HepG2 (cell line): ENCODE data around the gene CMAS. TPM values are rescaled to one million over a fixed set of nuclear protein-coding genes. Genes with fewer than 3 reads are reported as not detected.
A peak's percentile ranks its signal among the peaks of the same experiment; 100 is the strongest.

Experiments used
- CCAR2 ChIP-seq: fragments of 200-400 bp; formaldehyde crosslinking; optimal IDR thresholded peaks from 2 replicates; pipeline ENCODE3; 2018; ENCODE audit warnings: low read depth, mild to moderate bottlenecking, low read length, moderate library complexity
- GMEB2 ChIP-seq: IDR thresholded peaks from 2 replicates; pipeline ENCODE4 v1.6.1; 2016; ENCODE audit warnings: missing biosample characterization, missing genetic modification reagents, low read depth
- KDM4B ChIP-seq: sonication (generic); formaldehyde crosslinking; IDR thresholded peaks from 2 replicates; pipeline ENCODE4 v1.4.0; 2020; ENCODE audit warnings: missing genetic modification reagents
- NFYB ChIP-seq: sonication (generic); formaldehyde crosslinking; IDR thresholded peaks from 2 replicates; pipeline ENCODE4 v1.4.0; 2020; ENCODE audit warnings: missing genetic modification reagents
- PAXIP1 ChIP-seq: sonication (generic); formaldehyde crosslinking; conservative IDR thresholded peaks from 2 replicates; pipeline ENCODE4 v1.4.0; 2020; ENCODE audit warnings: mild to moderate bottlenecking, missing genetic modification reagents, moderate library complexity
- POGK ChIP-seq: sonication (generic); formaldehyde crosslinking; conservative IDR thresholded peaks from 2 replicates; pipeline ENCODE4 v1.8.0; 2022; ENCODE audit warnings: mild to moderate bottlenecking, moderate library complexity, missing genetic modification reagents
- TEAD2 ChIP-seq: sonication (generic); formaldehyde crosslinking; IDR thresholded peaks from 2 replicates; pipeline ENCODE4 v1.9.0; 2021; ENCODE audit warnings: missing genetic modification reagents
- TGIF2 ChIP-seq: IDR thresholded peaks from 2 replicates; pipeline ENCODE4 v1.6.1; 2016; ENCODE audit warnings: control low read depth, missing compliant biosample characterization
- THAP9 ChIP-seq: sonication (generic); formaldehyde crosslinking; IDR thresholded peaks from 2 replicates; pipeline ENCODE4; 2020; ENCODE audit warnings: missing genetic modification reagents, mild to moderate bottlenecking, borderline replicate concordance
- ZKSCAN5 ChIP-seq: sonication (generic); formaldehyde crosslinking; IDR thresholded peaks from 2 replicates; pipeline ENCODE4 v1.5.1; 2020; ENCODE audit warnings: mild to moderate bottlenecking, missing genetic modification reagents
- ZNF234 ChIP-seq: sonication (generic); formaldehyde crosslinking; conservative IDR thresholded peaks from 2 replicates; pipeline ENCODE4 v1.5.1; 2020; ENCODE audit warnings: mild to moderate bottlenecking, missing genetic modification reagents
- ZNF317 ChIP-seq: sonication (generic); formaldehyde crosslinking; IDR thresholded peaks from 2 replicates; pipeline ENCODE4 v1.5.0; 2020; ENCODE audit warnings: mild to moderate bottlenecking, missing genetic modification reagents
- ZNF614 ChIP-seq: IDR thresholded peaks from 2 replicates; pipeline ENCODE4 v1.6.1; 2018; ENCODE audit warnings: missing biosample characterization, missing genetic modification reagents, inconsistent platforms, borderline replicate concordance
- polyA plus RNA-seq, 8 experiments: library from polyadenylated mRNA; depleted of rRNA in 3 of 8; stranded (reverse) in 7 of 8; unstranded in 1 of 8; fragments of >200 nt; fragmentation: Illumina TruSeq in 4 of 8; extraction: Trizol in 4 of 8; gene quantifications; 2 replicates each; pipeline versions ENCODE4 v1.2.1 to v1.2.3, GENCODE V29; 2011 to 2016; ENCODE audit warnings: low read depth in 4 of 8, missing spikeins in 1 of 8, mixed read lengths in 1 of 8; ENCODE audit not compliant: insufficient read depth in 1 of 8
- total RNA-seq, 5 experiments: library from RNA; depleted of rRNA; stranded (reverse); fragments of >200 nt; fragmentation: Illumina TruSeq; extraction: Trizol; gene quantifications; 2 replicates each; pipeline ENCODE4 v1.2.3, GENCODE V29; 2016; ENCODE audit warnings: low read depth in 1 of 5
- TF ChIP-seq, protein P1 (sequence below): sonication (generic); formaldehyde crosslinking; IDR thresholded peaks from 2 replicates; pipeline ENCODE4 v1.4.0; 2020; ENCODE audit warnings: missing genetic modification reagents; ENCODE audit errors: not compliant biosample characterization
- TF ChIP-seq, protein P2 (sequence below): sonication (generic); formaldehyde crosslinking; IDR thresholded peaks from 2 replicates; pipeline ENCODE4 v1.4.0; 2020; ENCODE audit warnings: mild to moderate bottlenecking, missing genetic modification reagents
- TF ChIP-seq, protein P3 (sequence below): sonication (generic); formaldehyde crosslinking; IDR thresholded peaks from 2 replicates; pipeline ENCODE4 v1.5.0; 2020; ENCODE audit warnings: missing genetic modification reagents

Gene CMAS
- total and polyA plus RNA-seq, 2 of the 13 experiments (the other 11 are each of a cell fraction or from before 2014, with no cell fraction given): 14.0 to 21.3 TPM

- TF ChIP-seq PAXIP1 (CRISPR knock-in tag) (no peak; the same call in 1 of the 2 replicates), ZNF234 (CRISPR knock-in tag) (no peak), POGK (CRISPR knock-in tag) (peak; percentile 68; the same call in 1 of the 2 replicates), NFYB (CRISPR knock-in tag) (0 out of 2 replicates have a peak, but pooled peaks have one; percentile 23), ZKSCAN5 (CRISPR knock-in tag) (no peak), ZNF614 (CRISPR knock-in tag) (no peak), KDM4B (no peak), TEAD2 (no peak), THAP9 (CRISPR knock-in tag) (no peak), ZNF317 (CRISPR knock-in tag) (no peak), TGIF2 (CRISPR knock-in tag) (peak; percentile 13; the same call in 1 of the 2 replicates), CCAR2 (no peak), GMEB2 (CRISPR knock-in tag) (no peak)
- TF ChIP-seq, protein P1, sequence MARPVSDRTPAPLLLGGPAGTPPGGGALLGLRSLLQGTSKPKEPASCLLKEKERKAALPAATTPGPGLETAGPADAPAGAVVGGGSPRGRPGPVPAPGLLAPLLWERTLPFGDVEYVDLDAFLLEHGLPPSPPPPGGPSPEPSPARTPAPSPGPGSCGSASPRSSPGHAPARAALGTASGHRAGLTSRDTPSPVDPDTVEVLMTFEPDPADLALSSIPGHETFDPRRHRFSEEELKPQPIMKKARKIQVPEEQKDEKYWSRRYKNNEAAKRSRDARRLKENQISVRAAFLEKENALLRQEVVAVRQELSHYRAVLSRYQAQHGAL (CRISPR knock-in tag): no peak
- TF ChIP-seq, protein P2, sequence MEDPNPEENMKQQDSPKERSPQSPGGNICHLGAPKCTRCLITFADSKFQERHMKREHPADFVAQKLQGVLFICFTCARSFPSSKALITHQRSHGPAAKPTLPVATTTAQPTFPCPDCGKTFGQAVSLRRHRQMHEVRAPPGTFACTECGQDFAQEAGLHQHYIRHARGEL (CRISPR knock-in tag): no peak
- TF ChIP-seq, protein P3, sequence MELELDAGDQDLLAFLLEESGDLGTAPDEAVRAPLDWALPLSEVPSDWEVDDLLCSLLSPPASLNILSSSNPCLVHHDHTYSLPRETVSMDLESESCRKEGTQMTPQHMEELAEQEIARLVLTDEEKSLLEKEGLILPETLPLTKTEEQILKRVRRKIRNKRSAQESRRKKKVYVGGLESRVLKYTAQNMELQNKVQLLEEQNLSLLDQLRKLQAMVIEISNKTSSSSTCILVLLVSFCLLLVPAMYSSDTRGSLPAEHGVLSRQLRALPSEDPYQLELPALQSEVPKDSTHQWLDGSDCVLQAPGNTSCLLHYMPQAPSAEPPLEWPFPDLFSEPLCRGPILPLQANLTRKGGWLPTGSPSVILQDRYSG (CRISPR knock-in tag): no peak
These were observed at the start of gene CMAS (continued) for GRCh38 chr12:22046090-22046967.
